Measurements from ENCODE around the gene FAM221A. TPM values are rescaled to one million over a fixed set of nuclear protein-coding genes. Genes with fewer than 3 reads are reported as not detected.

Gene FAM221A
- total and polyA plus RNA-seq, 2 of the 8 experiments (the other 6 are each of a cell fraction or from before 2014, with no cell fraction given) = 21.5 to 39.0 TPM

GRCh38 chr7:23710000-23710399 is 30.0 kb downstream of the FAM221A start, which contains the start of gene STK31 (continued):
- TF ChIP-seq RXRA (IDR thresholded peaks at IDR 0.05; ENCODE audit: insufficient read depth, low read depth, low read length) (no peak), BCL11A (IDR thresholded peaks at IDR 0.05; ENCODE audit: low read depth in 2 of 2, low read length in 2 of 2) (no peak), EP300 (IDR thresholded peaks at IDR 0.05; ENCODE audit: borderline replicate concordance in 1 of 2, low read depth in 2 of 2, low read length in 2 of 2) (no peak), SP4 (IDR thresholded peaks at IDR 0.05; ENCODE audit: low read length) (no peak), NANOG (IDR thresholded peaks at IDR 0.05; ENCODE audit: insufficient read depth, low read depth, low read length, poor library complexity, severe bottlenecking) (no peak), E2F6 (IDR thresholded peaks at IDR 0.05) (no peak), PHF8 (conservative IDR thresholded peaks at IDR 0.05; ENCODE audit: low read depth, low read length) (no peak)

Measured in H1 (cell line).